Astrocyte of the cerebellum (primary cell): ENCODE data around the gene YAP1.
"Not testable (repeated sequence)": the region's sequence is repeated elsewhere in the genome, so short reads cannot be mapped to it uniquely, and the experiment has no call there.

Experiments used
- DNase-seq: peaks from one replicate; pipeline ENCODE4 v3.0.0-alpha.2; 2011; ENCODE audit warnings: low read depth
- H3K4me3 ChIP-seq: 2 replicates; pipeline ENCODE4 v1.5.1; 2011; ENCODE audit warnings: mild to moderate bottlenecking, low read depth, low read length, moderate library complexity
- CTCF ChIP-seq: IDR thresholded peaks from 2 replicates; pipeline ENCODE4 v1.5.1; 2012; ENCODE audit warnings: low read length, low read depth, moderate library complexity, mild to moderate bottlenecking; ENCODE audit errors: missing control alignments
- in situ Hi-C: cut with HindIII; loops from 2 replicates; pipeline ENCODE4 v1.10.0; 2017; ENCODE audit warnings: low sequenced_read_pairs

The YAP1 gene

DNA sequence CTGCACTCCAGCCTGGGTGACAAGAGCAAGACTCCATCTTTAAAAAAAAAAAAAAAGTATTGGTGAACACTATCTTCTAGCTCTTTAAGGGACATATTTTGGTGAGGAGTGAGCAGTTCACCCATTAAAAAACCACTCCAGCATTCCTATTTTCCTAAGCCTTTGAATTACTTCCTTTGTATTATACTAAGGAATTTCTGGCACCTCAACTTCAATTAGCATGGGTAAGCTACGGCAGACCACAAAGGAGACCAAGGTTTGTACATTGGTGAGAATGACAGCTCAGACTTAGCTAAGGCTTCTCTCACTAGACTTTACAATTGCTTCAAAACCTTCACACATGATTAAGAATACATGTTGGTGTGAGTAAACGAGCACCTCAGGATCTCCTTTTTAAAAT lies 150.0 kb downstream of the YAP1 start:
- in situ Hi-C loops: no loop called here
- DNase-seq: peak; percentile 81
- no peak overlapping the region for H3K4me3 ChIP-seq
- TF ChIP-seq CTCF: no peak

- in situ Hi-C loops: no loop called here
- H3K4me3 ChIP-seq: no peak overlapping the region
- TF ChIP-seq CTCF: no peak
- DNase-seq: no peak
Observed at GRCh38 chr11:102263379-102264003, 153.2 kb downstream of the YAP1 start.

DNA sequence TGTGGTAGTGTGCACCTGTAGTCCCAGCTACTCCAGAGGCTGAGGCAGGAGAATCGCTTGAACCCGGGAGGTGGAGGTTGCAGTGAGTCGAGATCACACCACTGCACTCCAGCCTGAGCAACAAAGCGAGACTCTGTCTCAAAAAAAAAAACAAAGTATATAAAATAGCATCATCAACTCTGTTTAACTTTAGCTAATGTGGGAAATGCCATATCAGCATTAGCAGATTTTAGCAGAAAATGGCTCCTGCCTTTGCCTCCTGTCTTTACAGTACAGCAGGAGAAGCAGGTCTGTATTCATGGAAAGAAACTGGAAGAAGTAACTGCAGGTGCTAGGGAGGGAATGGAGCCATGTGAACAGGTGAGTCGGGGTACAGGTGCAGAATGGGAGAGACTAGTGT lies 154.5 kb downstream of the YAP1 start:
- DNase-seq, H3K4me3 ChIP-seq: not testable (repeated sequence)
- in situ Hi-C loops: loop anchor here (5.0 kb wide), 1 partner anchor 58 kb away; no protein-coding TSS in a partner anchor

- no peak overlapping the region for H3K4me3 ChIP-seq
- in situ Hi-C loops: loop anchor here (5.0 kb wide), 1 partner anchor 56 kb away; no protein-coding TSS in a partner anchor
- no peak for TF ChIP-seq CTCF
- no peak for DNase-seq
Observed at GRCh38 chr11:102266099-102266498, 155.9 kb downstream of the YAP1 start.

DNA sequence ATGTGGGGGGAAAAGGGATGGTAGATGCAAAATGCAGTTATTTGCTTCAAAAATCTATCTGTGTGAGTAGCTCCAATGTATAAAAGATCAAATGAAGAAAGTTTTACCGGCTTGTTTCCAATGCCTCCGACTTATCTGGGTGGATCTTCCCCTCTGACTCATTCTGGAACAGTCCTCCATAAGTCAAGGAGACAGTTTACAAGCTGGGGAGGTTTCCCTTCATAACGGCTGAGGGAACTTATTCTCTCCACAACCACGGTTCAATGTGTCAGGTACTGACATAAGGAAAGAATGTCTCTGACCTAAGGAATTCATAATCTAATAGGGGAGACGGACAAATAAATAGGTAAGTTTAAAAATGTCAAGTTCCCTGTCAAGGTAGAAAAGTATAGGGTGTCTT lies 157.4 kb downstream of the YAP1 start:
- TF ChIP-seq CTCF: no peak
- no peak overlapping the region for H3K4me3 ChIP-seq
- in situ Hi-C loops: loop anchor here (5.0 kb wide), 1 partner anchor 55 kb away; no protein-coding TSS in a partner anchor
- DNase-seq: no peak

- no peak for DNase-seq
- in situ Hi-C loops: loop anchor here (5.0 kb wide), 1 partner anchor 54 kb away; no protein-coding TSS in a partner anchor
- peak overlapping the region; percentile 31 for H3K4me3 ChIP-seq
- TF ChIP-seq CTCF: peak; percentile 33
Observed at GRCh38 chr11:102268083-102268984, 158.1 kb downstream of the YAP1 start.
